ENCODE measurements around the gene AGMAT. TPM values are rescaled to one million over a fixed set of nuclear protein-coding genes. Genes with fewer than 3 reads are reported as not detected.

Gene AGMAT
- total RNA-seq, 1 donor from 2014 or later, result 0.86 TPM

- H3K36me3 ChIP-seq, result no peaks in the 10 kb centered on the region
- peaks cover 4% of the 10 kb centered on the region for H3F3A ChIP-seq (ENCODE audit: low read depth)
- Mint-ChIP-seq H3K4me3 (no peak overlapping the region), H3K4me1 (no peaks in the 10 kb centered on the region), H3K27me3 (ENCODE audit: insufficient read depth, low read depth) (peaks cover 5% of the 10 kb centered on the region), H3K9me3 (no peaks in the 10 kb centered on the region), H3K27ac (no peak overlapping the region), H3K36me3 (peaks cover 6% of the 10 kb centered on the region)
- H3K4me2 ChIP-seq, result no peak overlapping the region
- no peaks in the 10 kb centered on the region for H4K20me1 ChIP-seq (ENCODE audit: low read depth)
- no peaks in the 10 kb centered on the region for H3K27me3 ChIP-seq
- H3K4me1 ChIP-seq, result no peaks in the 10 kb centered on the region
- TF ChIP-seq EZH2phosphoT487 (IDR thresholded peaks at IDR 0.05), result no peak
- no peak for TF ChIP-seq EZH2 (IDR thresholded peaks at IDR 0.05)
- TF ChIP-seq CTCF (IDR thresholded peaks at IDR 0.05), result no peak
- no peak overlapping the region for H3K27ac ChIP-seq
- H3K4me3 ChIP-seq, result no peak overlapping the region
- H2AFZ ChIP-seq (replicated peaks), result no peak overlapping the region
- H3K9ac ChIP-seq, result no peak overlapping the region
- no peaks in the 10 kb centered on the region for H3K9me3 ChIP-seq (ENCODE audit: low read depth)
- no peak for DNase-seq (ENCODE audit: low spot score)
- H3K79me2 ChIP-seq (ENCODE audit: low read depth), result no peaks in the 10 kb centered on the region
Measured at GRCh38 chr1:15557594-15557993, 27.3 kb downstream of the AGMAT start.

GRCh38 chr1:15557008-15557407, 27.8 kb downstream of the AGMAT start:
- no peak overlapping the region for H2AFZ ChIP-seq (replicated peaks)
- Mint-ChIP-seq H3K4me1 (no peaks in the 10 kb centered on the region), H3K27me3 (ENCODE audit: insufficient read depth, low read depth) (peaks cover 5% of the 10 kb centered on the region), H3K36me3 (peaks cover 6% of the 10 kb centered on the region), H3K9me3 (no peaks in the 10 kb centered on the region), H3K27ac (no peak overlapping the region), H3K4me3 (no peak overlapping the region)
- H3F3A ChIP-seq (ENCODE audit: low read depth), result peaks cover 4% of the 10 kb centered on the region
- H3K36me3 ChIP-seq, result no peaks in the 10 kb centered on the region
- TF ChIP-seq EZH2 (IDR thresholded peaks at IDR 0.05) (no peak), EZH2phosphoT487 (IDR thresholded peaks at IDR 0.05) (no peak), CTCF (IDR thresholded peaks at IDR 0.05) (no peak)
- H3K9me3 ChIP-seq (ENCODE audit: low read depth), result no peaks in the 10 kb centered on the region
- no peak overlapping the region for H3K4me3 ChIP-seq
- no peak overlapping the region for H3K9ac ChIP-seq
- no peak for DNase-seq (ENCODE audit: low spot score)
- H4K20me1 ChIP-seq (ENCODE audit: low read depth), result no peaks in the 10 kb centered on the region
- no peak overlapping the region for H3K27ac ChIP-seq
- no peaks in the 10 kb centered on the region for H3K27me3 ChIP-seq
- H3K79me2 ChIP-seq (ENCODE audit: low read depth), result no peaks in the 10 kb centered on the region
- H3K4me2 ChIP-seq, result no peak overlapping the region
- no peaks in the 10 kb centered on the region for H3K4me1 ChIP-seq

GRCh38 chr1:15550573-15550972, 34.3 kb downstream of the AGMAT start:
- no peak overlapping the region for H2AFZ ChIP-seq (replicated peaks)
- peaks cover 3% of the 10 kb centered on the region for H3K27me3 Mint-ChIP-seq (ENCODE audit: insufficient read depth, low read depth)
- no peak overlapping the region for H3K9ac ChIP-seq
- H3K27me3 ChIP-seq, result no peaks in the 10 kb centered on the region
- no peaks in the 10 kb centered on the region for H4K20me1 ChIP-seq (ENCODE audit: low read depth)
- no peak overlapping the region for H3K4me3 ChIP-seq
- H3K4me1 Mint-ChIP-seq, result no peaks in the 10 kb centered on the region
- TF ChIP-seq EZH2phosphoT487 (IDR thresholded peaks at IDR 0.05), result no peak
- TF ChIP-seq CTCF (IDR thresholded peaks at IDR 0.05), result no peak
- no peak for TF ChIP-seq EZH2 (IDR thresholded peaks at IDR 0.05)
- H3K36me3 ChIP-seq, result peaks cover 9% of the 10 kb centered on the region
- DNase-seq (ENCODE audit: low spot score), result no peak
- H3K4me2 ChIP-seq, result no peak overlapping the region
- H3K27ac Mint-ChIP-seq, result no peak overlapping the region
- no peak overlapping the region for H3K27ac ChIP-seq
- no peaks in the 10 kb centered on the region for H3K9me3 ChIP-seq (ENCODE audit: low read depth)
- no peaks in the 10 kb centered on the region for H3F3A ChIP-seq (ENCODE audit: low read depth)
- H3K4me3 Mint-ChIP-seq, result no peak overlapping the region
- no peaks in the 10 kb centered on the region for H3K4me1 ChIP-seq
- H3K36me3 Mint-ChIP-seq, result peaks cover 19% of the 10 kb centered on the region
- no peaks in the 10 kb centered on the region for H3K9me3 Mint-ChIP-seq
- no peaks in the 10 kb centered on the region for H3K79me2 ChIP-seq (ENCODE audit: low read depth)

Data from neural progenitor cell (in vitro differentiated cells).